ENCODE measurements around the gene MYO3B. TPM values are rescaled to one million over a fixed set of nuclear protein-coding genes. Genes with fewer than 3 reads are reported as not detected.
A peak's percentile ranks its signal among the peaks of the same experiment; 100 is the strongest.

Gene MYO3B
- total and polyA plus RNA-seq, 2 donors (not counting 3 experiments of a cell fraction or from before 2014, with no cell fraction given): 0.03 TPM; not detected in 1

GRCh38 chr2:170455617-170456426 is 277.9 kb downstream of the MYO3B start:
- H4K20me1 ChIP-seq (replicated peaks; ENCODE audit: control insufficient read depth, extremely low read depth, insufficient read depth, low read length): no peaks in the 10 kb centered on the region
- intact Hi-C loops (cut with micrococcal nuclease) (no loop called here), dilution Hi-C loops (cut with MboI; ENCODE audit: extremely low pct_ligation_motif_present, low sequenced_read_pairs) (no loop called here)
- no peaks in the 10 kb centered on the region for H3K79me2 ChIP-seq (ENCODE audit: control insufficient read depth, insufficient read depth, low read length)
- TF ChIP-seq POLR2A (IDR thresholded peaks at IDR 0.05; ENCODE audit: low read depth, low read length) (no peak), CTCF (IDR thresholded peaks at IDR 0.05; ENCODE audit: extremely low read depth in 1 of 2, insufficient read depth in 1 of 2, low read depth in 1 of 2, low read length in 2 of 2) (no peak), EZH2 (IDR thresholded peaks at IDR 0.05; ENCODE audit: borderline replicate concordance, low read depth, low read length, severe bottlenecking) (no peak), POLR2AphosphoS5 (IDR thresholded peaks at IDR 0.05; ENCODE audit: insufficient read depth, low read depth, low read length) (no peak), MYC (IDR thresholded peaks at IDR 0.05; ENCODE audit: low read depth, low read length) (no peak), FOS (IDR thresholded peaks at IDR 0.05; ENCODE audit: borderline replicate concordance, insufficient read depth, low read length) (no peak), MAX (IDR thresholded peaks at IDR 0.05; ENCODE audit: insufficient read depth, insufficient read length) (no peak), JUN (IDR thresholded peaks at IDR 0.05; ENCODE audit: borderline replicate concordance, insufficient read depth, insufficient read length, low read depth) (no peak), GATA2 (IDR thresholded peaks at IDR 0.05; ENCODE audit: insufficient read depth, insufficient read length, low read depth, low read length) (no peak)
- no peak for FAIRE-seq
- peaks cover 0 to 2% of the 10 kb centered on the region in 2 experiments for H3K27me3 ChIP-seq (ENCODE audit: control insufficient read depth in 2 of 2, insufficient read depth in 2 of 2, low read length in 2 of 2)
- CTCF ChIA-PET: no interaction called here
- no peak overlapping the region for H3K4me3 ChIP-seq (replicated peaks in 1 of 3; ENCODE audit: insufficient read depth in 1 of 3, low read depth in 1 of 3, low read length in 3 of 3)
- no peak overlapping the region for H2AFZ ChIP-seq (ENCODE audit: low read depth, low read length)
- no peaks in the 10 kb centered on the region for H3K36me3 ChIP-seq (ENCODE audit: control insufficient read depth in 2 of 2, extremely low read depth in 1 of 2, insufficient read depth in 2 of 2, low read length in 2 of 2)
- peak; percentile 34 for DNase-seq (ENCODE audit: low read depth, low spot score)
- POLR2A ChIA-PET: no interaction called here
- H3K9me1 ChIP-seq (replicated peaks; ENCODE audit: control insufficient read depth, extremely low read depth, insufficient read depth, low read length): no peaks in the 10 kb centered on the region
- H3K4me2 ChIP-seq (ENCODE audit: insufficient read depth, low read length): no peak overlapping the region
- no peaks in the 10 kb centered on the region for H3K4me1 ChIP-seq (ENCODE audit: control insufficient read depth, extremely low read depth, insufficient read depth, low read length)
- H3K9me3 ChIP-seq (replicated peaks; ENCODE audit: control insufficient read depth, insufficient read depth, low read length): no peaks in the 10 kb centered on the region
- no TSS peak for BruUV-seq (replicated peaks)
- H3K9ac ChIP-seq (replicated peaks; ENCODE audit: extremely low read depth, insufficient read depth, low read length): no peak overlapping the region
- no peak overlapping the region for H3K27ac ChIP-seq (ENCODE audit: insufficient read depth, low read depth, low read length)
